NCI-H1417 (cell line): ENCODE data around the gene BTBD9.

ENCODE experiments used
- DNase-seq, 3 experiments: peaks; one replicate each; lab custom pipeline; 2025; lab: John Stamatoyannopoulos, UW

BTBD9 gene

DNA sequence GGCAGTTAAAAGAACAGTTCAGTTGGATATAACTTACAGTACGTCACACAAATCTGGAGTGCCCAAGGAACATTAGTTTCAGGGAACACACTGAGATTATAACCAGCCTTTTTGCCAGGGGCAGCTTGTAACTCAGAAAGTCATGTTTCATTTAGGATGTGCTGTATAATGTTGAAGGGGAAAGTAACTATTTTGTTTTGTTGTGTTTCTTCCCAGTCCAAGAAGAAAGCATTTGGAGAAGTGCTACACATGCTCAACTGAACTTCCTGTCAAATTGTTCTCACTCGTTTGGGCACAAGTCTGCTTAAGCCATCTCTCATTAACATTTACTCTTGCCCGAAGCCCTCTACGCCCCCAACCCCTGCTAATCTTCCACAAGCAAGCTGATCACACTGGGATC lies 157.9 kb downstream of the BTBD9 start:
- DNase-seq: no peak

DNA sequence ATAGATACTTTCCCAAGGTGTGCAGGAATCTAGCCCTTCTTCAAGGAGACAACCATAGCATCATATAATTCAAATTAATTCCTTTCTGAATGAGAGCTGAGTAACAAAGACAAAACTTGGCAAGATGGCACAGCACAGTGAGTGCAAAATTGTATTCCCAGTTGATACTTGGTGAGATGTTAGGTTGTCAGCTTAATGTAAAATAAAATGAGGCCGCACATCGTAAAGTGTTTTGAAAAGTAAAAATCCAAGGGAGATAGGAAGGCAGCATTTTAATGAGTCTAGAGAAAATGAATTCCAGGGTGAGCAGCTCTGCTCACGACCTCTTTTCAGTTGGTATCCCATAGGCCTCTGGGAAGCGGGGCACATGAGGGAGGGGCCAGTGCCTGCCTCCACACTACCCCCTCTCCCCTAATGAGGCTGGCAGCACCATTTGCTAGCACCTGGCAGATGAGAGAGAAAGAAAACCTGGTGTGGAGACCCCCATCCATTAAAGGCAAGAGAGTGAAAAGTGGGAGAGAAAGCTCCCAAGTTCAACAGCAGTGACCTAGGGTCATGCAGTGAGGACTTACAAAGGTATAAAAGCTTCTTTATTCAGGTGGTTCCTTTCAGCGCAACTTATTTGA lies 158.4 kb downstream of the BTBD9 start:
- DNase-seq: no peak

GRCh38 chr6:38480036-38480435 lies 159.7 kb downstream of the BTBD9 start:
- DNase-seq: no peak

DNA sequence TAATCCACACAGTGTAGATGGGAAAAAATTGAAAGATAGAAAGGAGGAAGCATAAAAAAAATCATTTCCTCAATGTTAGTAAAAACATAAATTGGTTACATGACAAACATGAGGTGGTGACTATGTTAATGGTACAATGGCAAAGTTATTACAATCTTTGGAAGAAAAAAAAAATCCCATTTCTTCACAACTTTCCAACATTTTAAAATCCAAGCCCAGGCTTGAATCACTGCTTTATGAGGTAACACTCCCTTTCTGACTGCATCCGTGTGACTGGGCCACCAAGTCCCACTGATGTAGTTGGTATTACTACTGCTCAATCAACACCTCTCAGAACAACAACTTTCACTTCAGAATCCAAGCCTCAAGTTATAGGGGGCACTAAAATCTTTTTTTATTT lies 160.4 kb downstream of the BTBD9 start:
- DNase-seq: no peak

GRCh38 chr6:38477680-38478260 lies 162.0 kb downstream of the BTBD9 start:
- no peak for DNase-seq

DNA sequence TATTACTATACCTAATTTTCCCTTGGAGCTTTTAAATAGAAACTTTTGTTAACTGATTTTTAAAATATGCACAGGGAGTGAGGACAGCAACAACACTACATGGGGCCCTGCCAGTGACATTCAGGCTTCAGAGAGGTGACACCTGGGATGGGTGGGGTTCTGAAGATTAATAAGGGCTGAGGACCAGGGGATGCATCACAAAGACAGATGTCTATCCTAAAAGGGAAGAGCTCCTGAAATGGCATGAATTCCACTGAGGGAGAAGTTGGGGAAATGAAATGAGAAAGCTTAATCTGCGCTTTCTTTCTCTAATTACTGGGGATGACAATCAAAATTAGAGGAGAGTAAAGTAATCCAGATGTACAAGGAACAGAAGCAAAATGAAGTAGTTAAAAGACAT lies 162.8 kb downstream of the BTBD9 start:
- peak in 1 of 3 experiments; percentile 10 for DNase-seq

- DNase-seq: no peak
Observed at GRCh38 chr6:38476141-38476540, 163.6 kb downstream of the BTBD9 start.

- DNase-seq: no peak
Observed at GRCh38 chr6:38470548-38470947, 169.2 kb downstream of the BTBD9 start.

- DNase-seq: no peak
Observed at GRCh38 chr6:38467566-38467965, 172.2 kb downstream of the BTBD9 start.

GRCh38 chr6:38460186-38460585 lies 179.5 kb downstream of the BTBD9 start:
- no peak for DNase-seq

DNA sequence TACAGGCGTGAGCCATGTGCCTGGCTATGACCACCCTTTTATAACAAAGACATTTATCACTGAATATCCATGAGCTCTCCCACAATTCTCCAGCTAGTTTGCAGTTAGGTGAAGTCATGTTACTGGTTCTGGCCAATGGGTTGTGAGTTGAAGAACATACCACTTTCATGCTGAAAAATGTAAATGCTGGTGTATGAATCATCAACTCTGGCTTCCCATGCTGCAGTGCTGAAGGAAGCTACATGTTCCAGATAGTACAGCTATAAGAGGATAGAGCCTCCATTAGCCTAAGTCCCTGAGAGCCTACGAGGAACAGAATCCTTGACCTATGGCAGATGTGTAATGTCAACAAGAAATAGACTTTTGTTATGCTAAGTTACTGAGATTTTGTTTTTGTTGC lies 180.4 kb downstream of the BTBD9 start:
- no peak for DNase-seq

DNA sequence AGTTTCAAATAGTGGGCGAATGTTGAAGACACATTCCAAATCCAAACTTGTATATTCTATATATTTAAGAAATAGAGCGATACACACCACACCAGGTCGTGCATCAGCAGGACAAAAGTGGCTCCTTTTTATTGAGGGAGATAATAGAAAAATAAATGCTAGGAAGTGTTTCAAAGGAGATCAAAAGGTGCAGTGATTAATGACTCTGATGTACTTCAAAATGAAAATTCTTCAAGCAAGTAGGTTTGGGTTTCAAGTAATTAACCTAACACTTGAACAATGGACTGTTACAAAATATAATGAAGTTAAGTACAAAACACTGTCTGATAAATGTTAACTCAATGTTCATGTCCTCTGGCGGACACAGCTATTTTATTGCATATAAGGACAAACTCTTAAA lies 185.9 kb downstream of the BTBD9 start:
- peak in 1 of 3 experiments; percentile 30 for DNase-seq

DNA sequence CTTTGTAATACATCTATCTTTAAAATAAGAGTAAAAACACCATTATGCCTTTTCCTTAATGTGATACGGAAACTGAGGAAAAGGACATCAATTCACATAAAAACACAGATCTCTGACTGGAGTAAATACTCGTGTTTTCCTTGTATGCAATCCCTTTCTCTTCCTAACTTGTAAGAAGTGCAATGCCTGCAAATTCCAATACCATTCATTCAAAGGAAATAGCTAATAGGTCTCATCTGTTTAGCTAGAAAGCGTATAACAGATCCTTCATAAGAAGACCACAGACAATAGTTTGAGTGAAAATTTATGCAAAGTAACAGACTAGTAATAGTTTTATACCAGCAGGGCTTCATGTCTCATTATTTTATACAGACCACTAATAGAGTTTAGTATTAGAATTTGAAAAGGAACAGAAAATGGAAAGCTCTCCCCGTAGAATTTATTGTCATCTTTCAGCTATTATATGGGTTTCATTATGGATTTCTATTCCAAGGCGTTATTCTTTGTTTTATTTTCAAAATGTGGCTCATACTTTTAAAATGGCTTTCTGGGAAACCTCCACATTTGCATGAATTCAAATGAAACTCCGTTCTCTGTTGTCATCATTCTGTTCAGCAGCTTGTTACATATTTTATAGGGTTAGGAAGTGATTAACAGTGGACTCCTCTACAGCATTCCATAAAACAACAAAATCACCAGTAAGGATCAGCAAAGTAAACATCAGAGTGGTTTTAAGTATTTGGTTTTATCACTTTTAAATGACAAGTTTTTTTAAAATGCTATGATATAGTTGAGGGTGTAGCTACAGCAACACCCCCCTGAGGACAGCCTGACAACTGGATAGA lies 186.7 kb downstream of the BTBD9 start:
- no peak for DNase-seq

DNA sequence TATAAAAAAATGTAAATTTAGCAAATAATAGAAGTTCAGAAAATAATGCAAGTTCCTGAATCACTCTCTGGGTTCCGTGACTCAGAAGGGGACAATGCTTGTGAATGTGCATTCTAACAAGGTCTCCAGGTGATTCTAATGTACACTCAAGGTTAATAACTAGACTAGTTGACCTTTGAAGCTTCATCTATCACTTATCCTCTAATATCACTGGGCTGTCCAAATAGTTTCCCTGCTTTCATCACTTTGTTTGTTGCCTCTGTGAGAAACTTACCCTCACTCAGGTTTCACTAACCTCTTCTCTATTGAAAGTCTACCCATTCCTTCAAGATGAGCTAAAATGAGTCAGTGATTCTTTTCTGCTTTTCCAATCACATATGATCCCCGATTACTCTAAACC lies 189.0 kb downstream of the BTBD9 start:
- DNase-seq: no peak

DNA sequence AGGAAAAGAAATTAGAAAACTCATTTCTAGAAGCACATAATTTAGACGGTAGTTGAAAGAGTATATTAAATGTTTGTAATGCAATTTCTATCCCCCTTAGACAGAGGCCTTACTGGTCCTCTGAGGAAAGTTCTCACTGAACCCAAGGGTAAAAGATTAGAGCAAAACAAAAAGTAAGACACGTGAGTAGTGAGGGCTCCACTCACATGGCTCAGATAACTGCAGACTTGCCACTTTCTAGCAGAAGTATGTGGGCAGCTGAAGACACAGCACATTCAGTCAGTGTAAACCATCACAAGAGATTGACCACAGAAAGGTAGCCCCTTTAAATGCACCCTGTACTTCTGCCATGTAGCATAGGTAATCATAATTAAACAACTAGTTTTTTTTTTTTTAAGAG lies 193.8 kb downstream of the BTBD9 start:
- DNase-seq: no peak

DNA sequence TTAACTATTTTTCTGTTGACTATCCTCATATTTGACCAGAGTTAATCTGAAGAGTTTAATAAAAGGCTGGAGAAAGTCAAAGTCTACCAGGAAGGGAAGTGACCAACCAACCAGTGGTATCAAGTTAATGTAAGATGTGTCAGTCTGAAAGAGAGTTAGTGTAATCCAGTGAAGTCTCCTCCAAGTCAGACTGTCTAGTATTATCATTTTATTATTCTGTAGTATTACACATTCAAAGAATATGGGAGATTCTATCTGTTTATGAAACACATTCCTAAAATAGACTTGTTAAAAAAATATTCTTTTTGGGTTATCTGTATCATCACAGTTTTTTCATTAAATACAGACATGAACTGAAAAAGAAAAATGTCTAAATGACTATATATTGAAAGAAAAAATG lies 194.4 kb downstream of the BTBD9 start:
- DNase-seq: no peak

DNA sequence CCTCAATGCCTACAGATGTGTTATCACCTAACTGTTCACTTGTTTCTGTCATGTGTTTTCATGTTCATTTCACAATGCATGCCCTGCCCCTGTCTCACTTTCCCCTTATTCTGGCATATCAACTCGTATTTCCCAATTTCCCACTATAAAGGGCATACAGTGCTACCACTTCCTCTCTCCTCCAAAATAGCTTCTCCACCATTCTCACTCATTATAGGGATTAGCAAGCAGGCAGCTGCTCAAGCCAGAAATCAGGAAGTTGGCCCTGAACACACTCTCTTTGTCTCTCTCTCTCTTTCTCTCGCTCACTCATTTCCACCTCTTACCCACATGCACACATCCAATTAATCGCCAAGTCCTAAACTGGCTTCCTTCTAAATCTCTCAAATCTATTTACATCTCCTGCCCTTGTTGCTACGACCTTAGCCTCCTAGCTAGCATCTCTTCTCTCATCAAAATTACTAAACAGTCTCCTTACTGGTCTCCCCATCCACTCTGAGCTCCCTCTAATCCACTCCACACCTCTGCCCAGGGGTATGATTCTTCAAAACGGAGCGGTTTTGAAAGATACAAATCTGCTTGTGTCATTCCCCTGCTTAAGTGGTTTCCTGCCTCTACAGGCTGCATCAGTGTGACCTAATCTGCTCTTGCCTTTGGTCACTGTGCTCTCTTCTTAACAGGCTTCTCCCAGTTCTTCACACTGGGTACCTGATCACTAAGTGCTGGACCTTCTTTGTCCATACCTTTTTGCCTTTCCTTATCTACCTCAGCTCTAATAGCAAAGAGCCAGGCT lies 196.2 kb downstream of the BTBD9 start:
- peak in 1 of 3 experiments; percentile 8 for DNase-seq

DNA sequence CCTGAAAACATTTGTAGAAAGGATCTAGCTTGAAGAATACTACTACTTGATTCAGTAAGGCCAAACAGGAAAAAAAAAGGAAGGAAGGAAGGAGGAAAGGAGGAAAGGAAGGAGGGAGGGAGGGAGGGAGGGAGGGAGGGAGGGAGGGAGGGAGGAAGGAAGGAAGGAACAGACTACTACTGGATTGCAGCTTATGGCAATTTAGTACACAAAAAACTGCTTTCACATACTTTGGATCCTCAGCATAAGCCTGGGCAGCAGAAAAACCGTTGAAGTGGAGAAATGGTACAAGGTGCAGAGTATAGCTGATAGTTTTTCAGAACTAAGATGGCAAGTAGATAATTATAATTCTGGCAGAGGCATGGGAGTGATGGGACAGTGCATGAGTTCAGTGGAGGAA lies 201.6 kb downstream of the BTBD9 start:
- DNase-seq: no peak

GRCh38 chr6:38436726-38437465 lies 202.8 kb downstream of the BTBD9 start:
- peak in 2 of 3 experiments; percentile 2 to 63 for DNase-seq

DNA sequence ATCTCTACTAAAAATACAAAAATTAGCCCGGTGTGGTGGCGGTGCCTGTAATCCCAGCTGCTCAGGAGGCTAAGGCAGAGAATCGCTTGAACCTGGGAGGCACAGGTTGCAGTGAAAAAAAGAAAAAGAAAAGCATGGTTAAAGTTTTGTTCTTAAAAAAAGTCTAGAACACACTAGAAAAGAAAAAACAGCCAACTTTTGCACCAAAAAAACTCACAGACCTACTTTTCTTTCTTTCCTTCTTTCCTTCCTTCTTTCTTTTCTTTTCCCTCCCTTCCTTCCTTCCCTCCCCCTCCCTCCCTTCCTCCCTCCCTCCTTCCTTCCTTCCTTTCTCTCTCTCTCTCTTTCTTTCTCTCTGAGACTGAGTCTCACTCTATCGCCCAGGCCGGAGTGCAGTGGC lies 204.4 kb downstream of the BTBD9 start:
- no peak for DNase-seq

- no peak for DNase-seq
Observed at GRCh38 chr6:38434051-38434450, 205.7 kb downstream of the BTBD9 start.

- DNase-seq: no peak
Observed at GRCh38 chr6:38432479-38432878, 207.2 kb downstream of the BTBD9 start.
